Neural cell (in vitro differentiated cells): ENCODE results near the gene KIFC3. TPM values are rescaled to one million over a fixed set of nuclear protein-coding genes. Genes with fewer than 3 reads are reported as not detected.

ENCODE experiments used
- H2AFZ ChIP-seq: fragments of 200-600, 300-800 bp; sonication (generic), shearing (Covaris generic); 2 replicates; pipeline ENCODE4 v1.6.0; 2014; ENCODE audit warnings: low read depth, mild to moderate bottlenecking, antibody characterized with exemption, low read length, moderate library complexity
- H3F3A ChIP-seq: fragments of 200-600 bp; shearing (Covaris generic); 2 replicates; pipeline ENCODE4 v1.6.1; 2016; ENCODE audit warnings: mild to moderate bottlenecking, moderate library complexity, mixed read lengths, antibody characterized with exemption, low read length; ENCODE audit not compliant: insufficient read depth, poor library complexity, severe bottlenecking
- H3K27ac ChIP-seq: fragments of 200-600, 300-800 bp; sonication (generic), shearing (Covaris generic); 2 replicates; pipeline ENCODE4 v1.5.1; 2014; ENCODE audit warnings: mild to moderate bottlenecking, low read length, moderate library complexity
- H3K27me3 ChIP-seq: fragments of 300-800, 200-600 bp; sonication (generic), shearing (Covaris generic); 2 replicates; pipeline ENCODE4 v1.6.0; 2014; ENCODE audit warnings: mild to moderate bottlenecking, low read depth, low read length, moderate library complexity; ENCODE audit not compliant: insufficient read depth
- H3K36me3 ChIP-seq: fragments of 300-800, 200-600 bp; sonication (generic), shearing (Covaris generic); 2 replicates; pipeline ENCODE4 v1.5.1; 2014; ENCODE audit warnings: mild to moderate bottlenecking, antibody characterized with exemption, low read length, moderate library complexity; ENCODE audit not compliant: insufficient read depth
- H3K4me2 ChIP-seq: fragments of 300-800, 200-600 bp; sonication (generic), shearing (Covaris generic); 2 replicates; pipeline ENCODE4 v1.6.0; 2014; ENCODE audit warnings: mild to moderate bottlenecking, low read length
- H3K4me3 ChIP-seq: fragments of 300-800, 200-600 bp; sonication (generic), shearing (Covaris generic); 2 replicates; pipeline ENCODE4 v1.5.1; 2014; ENCODE audit warnings: mild to moderate bottlenecking, low read length, moderate library complexity
- H3K79me2 ChIP-seq: fragments of 200-600 bp; shearing (Covaris generic); replicated peaks from 2 replicates; pipeline ENCODE4 v1.6.0; 2014; ENCODE audit warnings: mild to moderate bottlenecking, low read length, moderate library complexity; ENCODE audit not compliant: insufficient read depth
- H3K9ac ChIP-seq: fragments of 300-800, 200-600 bp; sonication (generic), shearing (Covaris generic); 2 replicates; pipeline ENCODE4 v1.6.1; 2016; ENCODE audit warnings: mild to moderate bottlenecking, low read length, mixed read lengths
- H3K9me2 ChIP-seq: fragments of 200-600 bp; shearing (Covaris generic); 2 replicates; pipeline ENCODE4 v1.6.1; 2016; ENCODE audit warnings: mild to moderate bottlenecking, low read length, mixed read lengths; ENCODE audit not compliant: insufficient read depth
- H3K9me3 ChIP-seq: fragments of 200-600, 300-800 bp; sonication (generic), shearing (Covaris generic); 2 replicates; pipeline ENCODE4 v1.6.1; 2016; ENCODE audit warnings: mild to moderate bottlenecking, mixed run types, low read length, moderate library complexity, mixed read lengths
- H4K20me1 ChIP-seq: fragments of 200-600 bp; shearing (Covaris generic); 2 replicates; pipeline ENCODE4 v1.6.1; 2016; ENCODE audit warnings: mild to moderate bottlenecking, mixed run types; ENCODE audit not compliant: insufficient read depth
- EP300 ChIP-seq: fragments of 450-650 bp; conservative IDR thresholded peaks from 2 replicates; pipeline ENCODE4 v1.6.1; 2014; ENCODE audit warnings: antibody characterized with exemption, mild to moderate bottlenecking, moderate library complexity; ENCODE audit not compliant: poor library complexity, severe bottlenecking
- EZH2 ChIP-seq: fragments of 200-600, 300-800 bp; shearing (Covaris generic), sonication (generic); IDR thresholded peaks from 2 replicates; pipeline ENCODE4 v1.6.1; 2014; ENCODE audit warnings: antibody characterized with exemption, low read length, borderline replicate concordance, mild to moderate bottlenecking; ENCODE audit not compliant: insufficient read depth, poor library complexity, severe bottlenecking
- MXI1 ChIP-seq: fragments of 450-650 bp; conservative IDR thresholded peaks from 2 replicates; pipeline ENCODE4 v1.6.1; 2014; ENCODE audit warnings: antibody characterized with exemption, mild to moderate bottlenecking; ENCODE audit not compliant: poor library complexity, severe bottlenecking
- POLR2AphosphoS5 ChIP-seq: IDR thresholded peaks from 2 replicates; pipeline ENCODE4 v1.6.1; 2012
- RAD21 ChIP-seq: fragments of 450-650 bp; conservative IDR thresholded peaks from 2 replicates; pipeline ENCODE4 v1.6.1; 2014; ENCODE audit warnings: antibody characterized with exemption, mild to moderate bottlenecking, moderate library complexity
- SMC3 ChIP-seq: fragments of 450-650 bp; conservative IDR thresholded peaks from 2 replicates; pipeline ENCODE4 v1.6.1; 2014; ENCODE audit warnings: antibody characterized with exemption, mild to moderate bottlenecking, moderate library complexity; ENCODE audit not compliant: poor library complexity
- TAF1 ChIP-seq: IDR thresholded peaks from 2 replicates; pipeline ENCODE4 v1.6.1; 2012; ENCODE audit warnings: low read depth
- polyA plus RNA-seq: library from polyadenylated mRNA; depleted of rRNA; stranded (reverse); fragments of >200 nt; gene quantifications from 2 replicates; pipeline ENCODE4 v1.2.3, GENCODE V29; 2014
- TF ChIP-seq, protein P1 (sequence below): IDR thresholded peaks from 2 replicates; pipeline ENCODE4 v1.6.1; 2012; ENCODE audit warnings: borderline replicate concordance
- TF ChIP-seq, protein P2 (sequence below): fragments of 450-650 bp; IDR thresholded peaks from 2 replicates; pipeline ENCODE4 v1.5.1; 2014; ENCODE audit warnings: antibody characterized with exemption, mild to moderate bottlenecking, moderate library complexity; ENCODE audit not compliant: poor library complexity, severe bottlenecking

The KIFC3 gene
- polyA plus RNA-seq, 1 donor from 2014 or later, result 29.7 TPM

DNA sequence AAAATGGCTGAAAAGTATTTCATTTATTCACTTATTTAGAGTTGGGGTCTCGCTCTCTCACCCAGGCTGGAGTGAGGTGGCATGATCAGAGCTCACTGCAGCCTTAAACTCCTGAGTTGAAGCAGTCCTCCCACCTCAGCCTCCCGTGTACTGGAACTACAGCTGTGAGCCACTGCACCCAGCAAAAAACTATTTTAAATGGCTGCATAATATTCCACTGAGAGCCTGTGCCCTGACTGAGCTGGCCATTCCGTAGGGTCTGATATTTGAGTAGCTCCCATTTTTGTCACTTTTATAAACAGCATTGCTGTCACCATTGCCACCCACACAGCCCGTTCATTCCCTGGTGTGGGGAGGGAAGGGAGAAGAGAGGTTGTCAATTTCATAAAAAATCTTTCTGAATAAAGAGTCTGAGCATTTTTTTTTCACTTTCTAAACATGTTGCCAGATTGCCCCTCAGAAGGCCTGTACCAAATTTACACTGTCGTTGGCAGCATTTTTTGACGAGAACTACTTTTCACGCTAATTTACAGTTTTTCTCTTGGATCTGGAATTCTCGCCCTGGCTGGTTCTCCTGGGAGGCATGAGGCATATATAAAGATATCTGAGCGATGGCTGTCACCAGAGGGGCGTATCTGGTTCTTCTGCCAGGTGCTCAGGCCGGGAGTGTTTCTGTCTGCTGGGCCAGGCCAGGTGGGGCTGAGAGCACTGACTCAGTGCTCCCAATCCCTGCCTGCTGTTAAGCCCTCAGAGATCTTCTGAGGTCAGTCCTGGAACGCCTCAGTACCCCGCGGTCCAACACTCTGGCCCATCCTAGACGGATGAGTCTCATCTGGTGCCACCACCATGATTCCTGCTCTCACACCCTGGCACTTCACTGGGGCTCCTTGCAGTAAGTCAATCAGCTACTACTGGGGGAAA, 7.2 kb upstream of the KIFC3 start:
- no peak overlapping the region for H3K4me2 ChIP-seq
- TF ChIP-seq EP300 (no peak), TAF1 (no peak), MXI1 (no peak), RAD21 (no peak), EZH2 (no peak), SMC3 (no peak), POLR2AphosphoS5 (no peak)
- TF ChIP-seq, protein P1, sequence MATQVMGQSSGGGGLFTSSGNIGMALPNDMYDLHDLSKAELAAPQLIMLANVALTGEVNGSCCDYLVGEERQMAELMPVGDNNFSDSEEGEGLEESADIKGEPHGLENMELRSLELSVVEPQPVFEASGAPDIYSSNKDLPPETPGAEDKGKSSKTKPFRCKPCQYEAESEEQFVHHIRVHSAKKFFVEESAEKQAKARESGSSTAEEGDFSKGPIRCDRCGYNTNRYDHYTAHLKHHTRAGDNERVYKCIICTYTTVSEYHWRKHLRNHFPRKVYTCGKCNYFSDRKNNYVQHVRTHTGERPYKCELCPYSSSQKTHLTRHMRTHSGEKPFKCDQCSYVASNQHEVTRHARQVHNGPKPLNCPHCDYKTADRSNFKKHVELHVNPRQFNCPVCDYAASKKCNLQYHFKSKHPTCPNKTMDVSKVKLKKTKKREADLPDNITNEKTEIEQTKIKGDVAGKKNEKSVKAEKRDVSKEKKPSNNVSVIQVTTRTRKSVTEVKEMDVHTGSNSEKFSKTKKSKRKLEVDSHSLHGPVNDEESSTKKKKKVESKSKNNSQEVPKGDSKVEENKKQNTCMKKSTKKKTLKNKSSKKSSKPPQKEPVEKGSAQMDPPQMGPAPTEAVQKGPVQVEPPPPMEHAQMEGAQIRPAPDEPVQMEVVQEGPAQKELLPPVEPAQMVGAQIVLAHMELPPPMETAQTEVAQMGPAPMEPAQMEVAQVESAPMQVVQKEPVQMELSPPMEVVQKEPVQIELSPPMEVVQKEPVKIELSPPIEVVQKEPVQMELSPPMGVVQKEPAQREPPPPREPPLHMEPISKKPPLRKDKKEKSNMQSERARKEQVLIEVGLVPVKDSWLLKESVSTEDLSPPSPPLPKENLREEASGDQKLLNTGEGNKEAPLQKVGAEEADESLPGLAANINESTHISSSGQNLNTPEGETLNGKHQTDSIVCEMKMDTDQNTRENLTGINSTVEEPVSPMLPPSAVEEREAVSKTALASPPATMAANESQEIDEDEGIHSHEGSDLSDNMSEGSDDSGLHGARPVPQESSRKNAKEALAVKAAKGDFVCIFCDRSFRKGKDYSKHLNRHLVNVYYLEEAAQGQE, result no peak
- TF ChIP-seq, protein P2, sequence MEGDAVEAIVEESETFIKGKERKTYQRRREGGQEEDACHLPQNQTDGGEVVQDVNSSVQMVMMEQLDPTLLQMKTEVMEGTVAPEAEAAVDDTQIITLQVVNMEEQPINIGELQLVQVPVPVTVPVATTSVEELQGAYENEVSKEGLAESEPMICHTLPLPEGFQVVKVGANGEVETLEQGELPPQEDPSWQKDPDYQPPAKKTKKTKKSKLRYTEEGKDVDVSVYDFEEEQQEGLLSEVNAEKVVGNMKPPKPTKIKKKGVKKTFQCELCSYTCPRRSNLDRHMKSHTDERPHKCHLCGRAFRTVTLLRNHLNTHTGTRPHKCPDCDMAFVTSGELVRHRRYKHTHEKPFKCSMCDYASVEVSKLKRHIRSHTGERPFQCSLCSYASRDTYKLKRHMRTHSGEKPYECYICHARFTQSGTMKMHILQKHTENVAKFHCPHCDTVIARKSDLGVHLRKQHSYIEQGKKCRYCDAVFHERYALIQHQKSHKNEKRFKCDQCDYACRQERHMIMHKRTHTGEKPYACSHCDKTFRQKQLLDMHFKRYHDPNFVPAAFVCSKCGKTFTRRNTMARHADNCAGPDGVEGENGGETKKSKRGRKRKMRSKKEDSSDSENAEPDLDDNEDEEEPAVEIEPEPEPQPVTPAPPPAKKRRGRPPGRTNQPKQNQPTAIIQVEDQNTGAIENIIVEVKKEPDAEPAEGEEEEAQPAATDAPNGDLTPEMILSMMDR, result no peak
- H2AFZ ChIP-seq, result no peak overlapping the region
- no peaks in the 10 kb centered on the region for H3K27me3 ChIP-seq
- H3K9me3 ChIP-seq, result no peaks in the 10 kb centered on the region
- H3K27ac ChIP-seq, result no peak overlapping the region
- no peak overlapping the region for H3K9ac ChIP-seq
- no peaks in the 10 kb centered on the region for H3K79me2 ChIP-seq
- H3K9me2 ChIP-seq, result no peaks in the 10 kb centered on the region
- no peaks in the 10 kb centered on the region for H4K20me1 ChIP-seq
- no peak overlapping the region for H3K4me3 ChIP-seq
- H3K36me3 ChIP-seq, result no peaks in the 10 kb centered on the region
- no peaks in the 10 kb centered on the region for H3F3A ChIP-seq

DNA sequence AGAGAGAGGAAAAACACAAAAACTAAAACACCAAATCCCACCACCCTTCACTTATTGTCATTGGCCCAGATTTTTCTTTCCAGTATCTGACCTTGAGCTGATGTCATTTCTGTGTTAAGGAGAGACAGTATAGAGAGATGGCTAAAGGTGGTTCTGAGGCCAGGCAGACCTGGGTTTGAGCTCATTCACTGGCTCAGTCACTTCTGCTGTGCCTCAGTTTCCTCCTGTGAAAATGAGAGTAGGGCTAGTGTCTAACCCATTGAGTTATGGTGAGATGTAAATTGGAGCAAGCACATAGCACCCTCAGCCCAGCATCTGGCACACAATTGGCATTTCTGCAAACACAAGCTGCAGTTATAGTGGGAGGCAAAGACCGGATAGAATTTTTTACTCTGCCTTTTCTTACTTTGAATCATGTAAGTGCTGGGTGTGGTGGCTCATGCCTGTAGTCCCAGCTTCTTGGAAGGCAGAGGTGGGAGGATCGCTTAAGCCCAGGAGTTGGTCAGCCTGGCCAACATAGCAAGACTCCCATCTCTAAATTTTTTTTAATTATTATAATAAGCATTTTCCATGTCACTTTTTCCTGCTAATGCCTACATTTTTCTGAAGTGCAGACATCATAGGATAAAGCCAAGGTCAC, 6.4 kb upstream of the KIFC3 start:
- no peak overlapping the region for H3K27ac ChIP-seq
- H2AFZ ChIP-seq, result no peak overlapping the region
- H3K27me3 ChIP-seq, result no peaks in the 10 kb centered on the region
- H3K9ac ChIP-seq, result no peak overlapping the region
- no peaks in the 10 kb centered on the region for H3K9me2 ChIP-seq
- TF ChIP-seq RAD21 (no peak), EZH2 (no peak), POLR2AphosphoS5 (no peak), MXI1 (no peak), EP300 (no peak)
- no peaks in the 10 kb centered on the region for H3K79me2 ChIP-seq
- H3K4me3 ChIP-seq, result no peak overlapping the region
- no peaks in the 10 kb centered on the region for H4K20me1 ChIP-seq
- no peaks in the 10 kb centered on the region for H3K36me3 ChIP-seq
- H3K4me2 ChIP-seq, result no peak overlapping the region
- H3F3A ChIP-seq, result no peaks in the 10 kb centered on the region
- no peaks in the 10 kb centered on the region for H3K9me3 ChIP-seq
